Mucosa of rectum (tissue), 2 donors: Measurements from ENCODE around the gene AKTIP.

Source experiments
- H3K27ac ChIP-seq, 2 donors: one replicate each; pipeline ENCODE4 v1.7.0; 2013; ENCODE audit warnings: inconsistent platforms in 2 of 2, low read depth in 2 of 2, low read length in 2 of 2
- H3K27me3 ChIP-seq, 2 donors: one replicate each; pipeline ENCODE4 v1.7.0; 2013; ENCODE audit warnings: low read length in 2 of 2; ENCODE audit not compliant: control insufficient read depth in 2 of 2, insufficient read depth in 2 of 2
- H3K36me3 ChIP-seq, 2 donors: one replicate each; pipeline ENCODE4 v1.7.0; 2013; ENCODE audit warnings: low read length in 2 of 2; ENCODE audit not compliant: control insufficient read depth in 2 of 2, insufficient read depth in 2 of 2
- H3K4me1 ChIP-seq, 2 donors: one replicate each; pipeline ENCODE4 v1.7.0; 2013; ENCODE audit warnings: low read length in 2 of 2, mild to moderate bottlenecking in 1 of 2; ENCODE audit not compliant: control insufficient read depth in 2 of 2, insufficient read depth in 2 of 2
- H3K4me3 ChIP-seq, 2 donors: one replicate each; pipeline ENCODE4 v1.7.0; 2013; ENCODE audit warnings: low read length in 2 of 2
- H3K9ac ChIP-seq, 2 donors: one replicate each; pipeline ENCODE4 v1.7.0; 2013; ENCODE audit warnings: low read length in 2 of 2, low read depth in 1 of 2, mild to moderate bottlenecking in 1 of 2
- H3K9me3 ChIP-seq, 2 donors: one replicate each; pipeline ENCODE4 v1.7.0; 2013; ENCODE audit warnings: low read length in 2 of 2; ENCODE audit not compliant: control insufficient read depth in 2 of 2
- donor health status: healthy.
- donor health status: Normal muscosa, but diverticular disease.

The AKTIP gene

DNA sequence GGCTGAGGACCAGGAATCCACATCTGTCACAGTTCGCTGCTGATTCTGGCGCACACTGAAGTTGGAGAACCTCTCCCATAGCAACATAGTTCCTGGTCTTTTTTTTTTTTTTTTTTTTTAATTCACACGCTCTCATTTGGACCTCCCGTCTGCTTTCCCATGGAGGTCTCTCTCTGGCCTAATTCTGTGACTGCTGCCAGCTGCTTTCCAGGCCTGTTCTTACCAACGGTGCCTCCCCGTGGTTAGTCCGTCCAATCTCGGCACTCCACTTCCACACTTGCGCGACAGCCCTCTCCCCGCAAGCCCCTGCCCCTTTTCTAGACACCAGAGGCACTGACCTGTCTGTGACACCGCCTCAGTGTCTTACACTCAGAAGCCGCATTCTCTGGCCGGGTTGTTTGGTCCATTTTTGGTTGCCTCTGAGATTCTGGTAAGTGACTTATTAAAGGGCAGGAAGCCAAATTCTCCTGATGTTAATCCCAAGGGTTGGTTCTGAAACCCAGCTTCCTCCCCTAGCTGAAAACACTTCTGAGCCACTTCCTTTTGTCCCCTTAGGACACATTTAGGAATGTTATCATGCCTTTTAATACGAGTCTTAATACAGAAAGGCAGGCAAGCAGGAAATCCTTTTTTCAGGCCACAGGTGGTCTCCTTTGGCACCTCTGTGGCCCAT, 1.1 kb upstream of the AKTIP start:
- H3K27ac ChIP-seq: peak overlapping the region; percentile 98 to 99
- H3K27me3 ChIP-seq: no peaks in the 10 kb centered on the region
- H3K36me3 ChIP-seq: no peaks in the 10 kb centered on the region
- H3K9ac ChIP-seq: peak overlapping the region; percentile 61 to 90
- H3K4me1 ChIP-seq: peaks cover 23 to 25% of the 10 kb centered on the region in 2 donors
- H3K9me3 ChIP-seq: no peaks in the 10 kb centered on the region
- H3K4me3 ChIP-seq: peak overlapping the region; percentile 69 to 79

- Histone ChIP-seq H3K9me3 (no peaks in the 10 kb centered on the region), H3K9ac (peak overlapping the region; percentile 79 to 90), H3K27ac (peak overlapping the region; percentile 98 to 99)
These were observed 388 bp upstream of the AKTIP start for GRCh38 chr16:53503270-53503923.

DNA sequence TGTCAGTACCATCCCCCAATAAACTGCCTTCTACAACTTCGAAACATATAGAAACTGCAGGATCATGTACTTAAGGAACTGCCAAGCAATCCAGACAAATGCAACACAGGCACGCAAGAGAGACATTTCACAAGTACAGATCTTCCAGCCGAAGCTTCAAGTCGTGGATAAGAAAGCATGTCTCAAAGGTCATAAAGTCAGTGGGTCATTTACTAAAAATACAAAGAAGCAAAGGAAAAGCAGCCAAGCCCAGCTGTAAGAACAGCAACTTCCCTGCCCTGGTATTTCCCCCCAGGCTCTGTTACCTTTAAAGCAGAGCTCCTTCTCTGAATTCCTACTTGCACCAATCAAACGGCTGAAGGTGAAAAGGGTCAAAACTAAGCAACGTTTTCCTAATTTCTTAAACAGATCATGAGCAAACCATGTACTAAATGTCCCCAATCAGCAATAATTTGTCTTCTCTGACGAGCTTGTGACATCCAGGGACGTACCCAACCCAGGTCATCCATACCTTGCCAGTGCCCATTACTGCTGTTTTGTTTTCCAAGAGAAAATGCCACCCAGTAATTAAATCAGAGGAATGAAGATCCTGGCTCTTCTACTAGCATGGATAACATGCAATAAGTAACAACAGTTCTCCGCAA, 1.7 kb downstream of the AKTIP start:
- Histone ChIP-seq H3K4me3 (peak overlapping the region; percentile 42 to 84), H3K9ac (peak overlapping the region; percentile 78 to 79), H3K4me1 (peaks cover 25 to 30% of the 10 kb centered on the region in 2 donors), H3K9me3 (no peaks in the 10 kb centered on the region), H3K27me3 (no peaks in the 10 kb centered on the region), H3K27ac (peak overlapping the region; percentile 18 to 29), H3K36me3 (peaks cover 3 to 17% of the 10 kb centered on the region in 2 donors)

More at GRCh38 chr16:53503270-53503923, 388 bp upstream of the AKTIP start:
- Histone ChIP-seq H3K4me1 (peaks cover 25 to 30% of the 10 kb centered on the region in 2 donors), H3K27me3 (no peaks in the 10 kb centered on the region), H3K36me3 (no peaks in the 10 kb centered on the region), H3K4me3 (peak overlapping the region; percentile 79 to 86)

DNA sequence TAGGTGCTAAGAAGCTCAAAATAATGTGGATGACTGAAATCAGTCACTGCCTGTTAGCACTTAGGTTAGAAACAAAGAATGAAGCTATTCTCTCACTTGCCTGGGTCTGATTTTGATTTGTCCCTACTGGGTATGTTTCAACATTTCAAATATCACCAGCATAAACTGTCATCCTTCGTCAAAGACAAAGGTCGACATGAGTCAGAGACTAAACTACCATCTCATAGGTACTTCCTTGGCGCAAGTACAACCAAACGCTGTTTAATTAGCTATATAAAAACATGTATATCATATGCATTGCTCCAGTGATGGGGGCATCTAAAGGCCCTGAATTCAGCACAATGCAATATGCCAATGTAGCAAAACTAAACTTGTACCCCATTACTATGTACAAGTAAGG, 4.0 kb downstream of the AKTIP start:
- Histone ChIP-seq H3K9me3 (no peaks in the 10 kb centered on the region), H3K36me3 (peaks cover 26 to 40% of the 10 kb centered on the region in 2 donors), H3K27ac (peak overlapping the region; percentile 17 to 66), H3K9ac (peak overlapping the region in 1 of 2 donors; percentile 9), H3K4me1 (peaks cover 19 to 23% of the 10 kb centered on the region in 2 donors), H3K27me3 (no peaks in the 10 kb centered on the region), H3K4me3 (no peak overlapping the region)

GRCh38 chr16:53495325-53495724, 7.7 kb downstream of the AKTIP start:
- H3K36me3 ChIP-seq: peaks cover 49 to 65% of the 10 kb centered on the region in 2 donors
- H3K9ac ChIP-seq: no peak overlapping the region
- H3K4me1 ChIP-seq: peaks cover 0 to 10% of the 10 kb centered on the region in 2 donors
- H3K4me3 ChIP-seq: no peak overlapping the region
- no peaks in the 10 kb centered on the region for H3K27me3 ChIP-seq
- H3K27ac ChIP-seq: no peak overlapping the region
- no peaks in the 10 kb centered on the region for H3K9me3 ChIP-seq

GRCh38 chr16:53494636-53495035, 8.4 kb downstream of the AKTIP start:
- no peak overlapping the region for H3K9ac ChIP-seq
- H3K27me3 ChIP-seq: no peaks in the 10 kb centered on the region
- peaks cover 53 to 71% of the 10 kb centered on the region in 2 donors for H3K36me3 ChIP-seq
- H3K4me3 ChIP-seq: no peak overlapping the region
- H3K4me1 ChIP-seq: peaks cover 0 to 10% of the 10 kb centered on the region in 2 donors
- H3K27ac ChIP-seq: no peak overlapping the region
- H3K9me3 ChIP-seq: no peaks in the 10 kb centered on the region

DNA sequence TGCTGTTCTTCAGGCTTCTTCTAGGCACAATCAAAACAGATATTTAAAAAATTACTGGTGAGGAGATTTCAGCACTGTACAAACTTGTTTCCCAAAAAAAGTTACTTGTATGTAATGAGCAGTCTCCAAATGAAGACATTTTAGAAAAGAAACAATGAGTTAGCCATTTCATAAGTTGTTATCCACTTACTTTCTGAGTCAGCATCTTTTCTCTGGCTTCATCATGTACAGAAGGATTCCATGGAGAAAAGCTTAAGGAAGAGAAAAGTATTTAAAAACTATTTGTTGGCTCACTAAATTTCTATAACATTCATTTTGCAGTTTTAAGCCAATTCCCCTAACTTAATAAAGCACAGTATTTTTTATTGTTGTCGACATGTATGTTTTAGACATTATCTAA, 10.5 kb downstream of the AKTIP start:
- no peak overlapping the region for H3K27ac ChIP-seq
- H3K4me1 ChIP-seq: no peaks in the 10 kb centered on the region
- peaks cover 62 to 79% of the 10 kb centered on the region in 2 donors for H3K36me3 ChIP-seq
- no peaks in the 10 kb centered on the region for H3K27me3 ChIP-seq
- no peak overlapping the region for H3K4me3 ChIP-seq
- no peak overlapping the region for H3K9ac ChIP-seq
- H3K9me3 ChIP-seq: no peaks in the 10 kb centered on the region

- H3K27me3 ChIP-seq: no peaks in the 10 kb centered on the region
- H3K36me3 ChIP-seq: peaks cover 57 to 73% of the 10 kb centered on the region in 2 donors
- H3K9ac ChIP-seq: no peak overlapping the region
- H3K9me3 ChIP-seq: no peaks in the 10 kb centered on the region
- no peaks in the 10 kb centered on the region for H3K4me1 ChIP-seq
- H3K4me3 ChIP-seq: no peak overlapping the region
- H3K27ac ChIP-seq: no peak overlapping the region
These were observed 13.3 kb downstream of the AKTIP start for GRCh38 chr16:53489755-53490154.

DNA sequence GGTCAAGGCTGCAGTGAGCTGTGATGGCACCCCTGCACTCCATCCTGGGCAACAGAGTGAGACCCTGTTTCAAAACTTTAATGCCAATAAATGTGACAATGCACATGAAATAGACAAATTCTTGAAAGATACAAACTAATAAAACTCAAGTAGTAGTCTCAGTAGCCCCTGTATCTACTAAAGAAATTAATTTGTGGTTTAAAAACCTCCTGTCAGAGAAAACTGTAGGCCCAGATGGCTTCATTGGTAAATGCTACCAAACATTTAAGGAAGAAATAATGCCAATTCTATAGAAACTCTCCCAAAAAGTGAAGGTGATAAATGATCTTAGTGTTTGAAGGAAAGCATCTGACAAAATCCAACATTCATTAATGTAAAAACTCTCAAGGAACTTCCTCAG, 16.8 kb downstream of the AKTIP start:
- H3K9me3 ChIP-seq: no peaks in the 10 kb centered on the region
- no peak overlapping the region for H3K4me3 ChIP-seq
- H3K36me3 ChIP-seq: peaks cover 53 to 73% of the 10 kb centered on the region in 2 donors
- H3K9ac ChIP-seq: no peak overlapping the region
- H3K4me1 ChIP-seq: no peaks in the 10 kb centered on the region
- no peaks in the 10 kb centered on the region for H3K27me3 ChIP-seq
- no peak overlapping the region for H3K27ac ChIP-seq

GRCh38 chr16:53484542-53484941, 18.5 kb downstream of the AKTIP start:
- Histone ChIP-seq H3K9ac (no peak overlapping the region), H3K36me3 (peaks cover 60 to 76% of the 10 kb centered on the region in 2 donors), H3K4me3 (no peak overlapping the region), H3K4me1 (no peaks in the 10 kb centered on the region), H3K9me3 (no peaks in the 10 kb centered on the region), H3K27ac (no peak overlapping the region), H3K27me3 (no peaks in the 10 kb centered on the region)
